Measurements from ENCODE around the gene CAV1. TPM values are rescaled to one million over a fixed set of nuclear protein-coding genes. Genes with fewer than 3 reads are reported as not detected.
A peak's percentile ranks its signal among the peaks of the same experiment; 100 is the strongest.

Gene CAV1
- total RNA-seq, 1 donor from 2014 or later: 66.7 TPM

- TF ChIP-seq CTCF (conservative IDR thresholded peaks at IDR 0.05; ENCODE audit: low read depth, low read length): no peak
- no peak for DNase-seq (ENCODE audit: low read depth)
- no peak overlapping the region for H3K4me3 ChIP-seq (ENCODE audit: low read depth, low read length)
Observed at GRCh38 chr7:116516324-116516723, 8.5 kb upstream of the CAV1 start.

GRCh38 chr7:116517626-116518025, 7.2 kb upstream of the CAV1 start:
- H3K4me3 ChIP-seq (ENCODE audit: low read depth, low read length): no peak overlapping the region
- DNase-seq (ENCODE audit: low read depth): no peak
- no peak for TF ChIP-seq CTCF (conservative IDR thresholded peaks at IDR 0.05; ENCODE audit: low read depth, low read length)

GRCh38 chr7:116518961-116519360, 5.9 kb upstream of the CAV1 start:
- no peak for TF ChIP-seq CTCF (conservative IDR thresholded peaks at IDR 0.05; ENCODE audit: low read depth, low read length)
- no peak for DNase-seq (ENCODE audit: low read depth)
- H3K4me3 ChIP-seq (ENCODE audit: low read depth, low read length): no peak overlapping the region

- no peak overlapping the region for H3K4me3 ChIP-seq (ENCODE audit: low read depth, low read length)
- no peak for TF ChIP-seq CTCF (conservative IDR thresholded peaks at IDR 0.05; ENCODE audit: low read depth, low read length)
- DNase-seq (ENCODE audit: low read depth): no peak
Observed at GRCh38 chr7:116521046-116521664, 3.7 kb upstream of the CAV1 start.

GRCh38 chr7:116522247-116522646, 2.6 kb upstream of the CAV1 start:
- TF ChIP-seq CTCF (conservative IDR thresholded peaks at IDR 0.05; ENCODE audit: low read depth, low read length): no peak
- DNase-seq (ENCODE audit: low read depth): peak; percentile 98
- no peak overlapping the region for H3K4me3 ChIP-seq (ENCODE audit: low read depth, low read length)

GRCh38 chr7:116524221-116524608, 621 bp upstream of the CAV1 start:
- DNase-seq (ENCODE audit: low read depth): no peak
- TF ChIP-seq CTCF (conservative IDR thresholded peaks at IDR 0.05; ENCODE audit: low read depth, low read length): no peak
- H3K4me3 ChIP-seq (ENCODE audit: low read depth, low read length): peak overlapping the region; percentile 88

- no peak for DNase-seq (ENCODE audit: low read depth)
- peak overlapping the region; percentile 88 for H3K4me3 ChIP-seq (ENCODE audit: low read depth, low read length)
- no peak for TF ChIP-seq CTCF (conservative IDR thresholded peaks at IDR 0.05; ENCODE audit: low read depth, low read length)
Observed at GRCh38 chr7:116525298-116525912, 569 bp downstream of the CAV1 start.

Data from epithelial cell of proximal tubule (primary cell).